ENCODE measurements around the gene MLF2.

MLF2 gene

DNA sequence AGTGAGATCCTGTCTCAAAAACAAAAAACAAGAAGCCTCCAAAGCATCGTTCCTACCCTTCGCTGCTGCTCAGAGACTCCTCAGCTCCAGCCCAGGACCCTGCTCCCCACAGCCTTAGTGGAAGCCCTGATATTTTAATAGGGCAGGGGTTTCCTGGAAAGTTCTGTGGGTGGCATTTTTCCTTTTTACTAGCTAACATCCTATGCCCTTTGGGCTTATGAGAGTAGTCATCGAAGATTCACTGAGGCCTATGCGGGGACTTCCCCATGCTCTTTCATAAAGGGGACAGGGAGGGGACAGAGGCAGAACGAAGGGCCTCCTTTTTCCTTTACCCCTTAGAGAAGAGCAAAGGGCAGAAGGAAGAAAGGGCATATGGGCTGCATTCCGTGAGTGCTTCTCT lies 27.6 kb upstream of the MLF2 start:
- no peak for DNase-seq (ENCODE audit: low read depth)
- H3K4me3 ChIP-seq (ENCODE audit: low read depth, low read length) = no peak overlapping the region
- no peak for TF ChIP-seq MYC (IDR thresholded peaks at IDR 0.05; ENCODE audit: low read depth, low read length)
- TF ChIP-seq, protein P1, sequence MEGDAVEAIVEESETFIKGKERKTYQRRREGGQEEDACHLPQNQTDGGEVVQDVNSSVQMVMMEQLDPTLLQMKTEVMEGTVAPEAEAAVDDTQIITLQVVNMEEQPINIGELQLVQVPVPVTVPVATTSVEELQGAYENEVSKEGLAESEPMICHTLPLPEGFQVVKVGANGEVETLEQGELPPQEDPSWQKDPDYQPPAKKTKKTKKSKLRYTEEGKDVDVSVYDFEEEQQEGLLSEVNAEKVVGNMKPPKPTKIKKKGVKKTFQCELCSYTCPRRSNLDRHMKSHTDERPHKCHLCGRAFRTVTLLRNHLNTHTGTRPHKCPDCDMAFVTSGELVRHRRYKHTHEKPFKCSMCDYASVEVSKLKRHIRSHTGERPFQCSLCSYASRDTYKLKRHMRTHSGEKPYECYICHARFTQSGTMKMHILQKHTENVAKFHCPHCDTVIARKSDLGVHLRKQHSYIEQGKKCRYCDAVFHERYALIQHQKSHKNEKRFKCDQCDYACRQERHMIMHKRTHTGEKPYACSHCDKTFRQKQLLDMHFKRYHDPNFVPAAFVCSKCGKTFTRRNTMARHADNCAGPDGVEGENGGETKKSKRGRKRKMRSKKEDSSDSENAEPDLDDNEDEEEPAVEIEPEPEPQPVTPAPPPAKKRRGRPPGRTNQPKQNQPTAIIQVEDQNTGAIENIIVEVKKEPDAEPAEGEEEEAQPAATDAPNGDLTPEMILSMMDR (IDR thresholded peaks at IDR 0.05; ENCODE audit: low read depth, low read length) = no peak
- no peak for TF ChIP-seq POLR2A (IDR thresholded peaks at IDR 0.05; ENCODE audit: extremely low read depth, insufficient read length)
- TF ChIP-seq MAX (IDR thresholded peaks at IDR 0.05; ENCODE audit: low read depth, low read length) = no peak

- no peak for DNase-seq (ENCODE audit: low read depth)
- TF ChIP-seq MYC (IDR thresholded peaks at IDR 0.05; ENCODE audit: low read depth, low read length) = no peak
- H3K4me3 ChIP-seq (ENCODE audit: low read depth, low read length) = no peak overlapping the region
Observed at GRCh38 chr12:6779708-6780432, 26.9 kb upstream of the MLF2 start.

GRCh38 chr12:6778574-6779550 lies 25.9 kb upstream of the MLF2 start:
- peak overlapping the region; percentile 53 for H3K4me3 ChIP-seq (ENCODE audit: low read depth, low read length)
- DNase-seq (ENCODE audit: low read depth) = peak; percentile 91
- TF ChIP-seq MAX (IDR thresholded peaks at IDR 0.05; ENCODE audit: low read depth, low read length) (peak; percentile 89), POLR2A (IDR thresholded peaks at IDR 0.05; ENCODE audit: extremely low read depth, insufficient read length) (peak; percentile 36), MYC (IDR thresholded peaks at IDR 0.05; ENCODE audit: low read depth, low read length) (peak; percentile 87)
- TF ChIP-seq, protein P1 (IDR thresholded peaks at IDR 0.05; ENCODE audit: low read depth, low read length) = peak; percentile 78

DNA sequence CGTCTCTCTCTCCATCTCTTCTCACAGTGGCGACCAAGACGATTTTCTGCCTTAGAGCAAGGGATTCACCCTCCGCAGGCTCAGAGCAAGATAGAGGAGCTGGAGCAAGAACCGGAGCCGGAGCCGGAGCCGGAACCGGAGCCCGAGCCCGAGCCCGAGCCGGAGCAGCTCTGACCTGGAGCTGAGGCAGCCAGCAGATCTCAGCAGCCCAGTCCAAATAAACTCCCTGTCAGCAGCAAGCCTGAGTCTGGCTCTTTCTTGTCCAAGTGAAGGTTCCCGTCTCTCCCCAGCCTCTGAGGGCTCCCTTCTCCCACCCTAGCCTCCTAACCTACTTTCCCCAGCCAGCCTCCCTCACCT lies 25.3 kb upstream of the MLF2 start:
- H3K4me3 ChIP-seq (ENCODE audit: low read depth, low read length) = peak overlapping the region; percentile 53
- TF ChIP-seq MAX (IDR thresholded peaks at IDR 0.05; ENCODE audit: low read depth, low read length) (no peak), POLR2A (IDR thresholded peaks at IDR 0.05; ENCODE audit: extremely low read depth, insufficient read length) (no peak), MYC (IDR thresholded peaks at IDR 0.05; ENCODE audit: low read depth, low read length) (no peak)
- TF ChIP-seq, protein P1 (IDR thresholded peaks at IDR 0.05; ENCODE audit: low read depth, low read length) = no peak
- DNase-seq (ENCODE audit: low read depth) = no peak

DNA sequence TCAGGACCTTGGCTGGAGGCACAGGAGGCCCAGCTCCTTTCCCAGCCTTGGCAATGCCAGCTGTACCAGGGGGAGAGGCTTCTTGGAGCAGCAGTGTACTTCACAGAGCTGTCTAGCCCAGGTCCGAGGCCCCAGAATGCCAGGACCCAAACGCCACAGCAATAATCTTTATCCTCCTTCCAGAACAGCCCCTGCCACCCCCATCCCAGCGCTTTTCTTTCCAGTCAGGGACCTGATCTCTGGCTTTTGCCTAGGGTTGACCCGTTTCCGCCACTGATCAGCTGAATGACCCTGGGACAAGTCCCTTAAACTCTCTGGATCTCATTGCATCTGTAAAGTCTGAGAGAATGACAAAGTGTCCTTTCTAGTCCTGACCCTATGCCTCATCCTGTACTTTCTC lies 24.4 kb upstream of the MLF2 start:
- H3K4me3 ChIP-seq (ENCODE audit: low read depth, low read length) = no peak overlapping the region
- DNase-seq (ENCODE audit: low read depth) = no peak
- TF ChIP-seq, protein P1 (IDR thresholded peaks at IDR 0.05; ENCODE audit: low read depth, low read length) = no peak
- TF ChIP-seq MYC (IDR thresholded peaks at IDR 0.05; ENCODE audit: low read depth, low read length) = no peak
- no peak for TF ChIP-seq MAX (IDR thresholded peaks at IDR 0.05; ENCODE audit: low read depth, low read length)
- TF ChIP-seq POLR2A (IDR thresholded peaks at IDR 0.05; ENCODE audit: extremely low read depth, insufficient read length) = no peak
